Gastrocnemius medialis (tissue), 4 donors: Measurements from ENCODE around the gene FBXW10B.
"Not testable (repeated sequence)": the region's sequence is repeated elsewhere in the genome, so short reads cannot be mapped to it uniquely, and the experiment has no call there.

Experiments used
- CTCF ChIP-seq, 5 experiments: fragments of 450-650 bp in 3 of 5; fragments of 200-600 bp in 2 of 5; sonication (generic) in 2 of 5; IDR thresholded peaks in 4 of 5; conservative IDR thresholded peaks in 1 of 5; 1 replicate in 4 of 5; 2 replicates in 1 of 5; pipeline ENCODE4 v1.5.1; 2016 to 2019; ENCODE audit warnings: antibody characterized with exemption in 5 of 5, mild to moderate bottlenecking in 3 of 5, moderate library complexity in 3 of 5
- POLR2A ChIP-seq, 2 donors: fragments of 450-650 bp; IDR thresholded peaks; one replicate each; pipeline ENCODE4 v1.6.1; 2017; ENCODE audit warnings: antibody characterized with exemption in 2 of 2, mild to moderate bottlenecking in 2 of 2, moderate library complexity in 2 of 2

DNA sequence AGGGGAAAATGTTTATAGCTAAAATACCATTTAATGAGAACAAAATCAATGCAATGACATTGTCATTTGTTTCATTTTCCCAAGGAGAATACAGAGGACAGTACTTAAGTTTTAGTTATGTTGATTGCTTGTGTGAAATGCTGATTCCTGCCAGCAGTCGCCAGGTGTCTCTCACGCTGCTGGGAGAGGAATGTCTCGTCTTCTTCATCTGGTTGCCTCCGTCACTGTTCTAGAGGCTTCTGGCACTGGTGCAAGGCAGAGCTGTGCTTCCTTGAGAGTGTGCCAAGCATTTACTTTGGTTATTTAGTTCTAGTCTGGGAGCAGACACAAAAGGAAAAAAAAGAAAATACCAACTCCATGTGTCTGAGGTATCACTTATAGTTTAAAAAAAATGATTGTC is 45.6 kb downstream of the FBXW10B start:
- TF ChIP-seq CTCF (IDR thresholded peaks at IDR 0.05 in 4 of 5, conservative IDR thresholded peaks at IDR 0.05 in 1 of 5); POLR2A (IDR thresholded peaks at IDR 0.05): not testable (repeated sequence)
